Suprapubic skin (tissue), 4 donors: Measurements from ENCODE around the gene RFC3. TPM values are rescaled to one million over a fixed set of nuclear protein-coding genes. Genes with fewer than 3 reads are reported as not detected.

Experiments used
- DNase-seq, 2 donors: peaks; one replicate each; pipeline ENCODE4 v3.0.0-alpha.2; 2019; ENCODE audit warnings: low spot score in 2 of 2
- H3K27ac ChIP-seq: fragments of 200-600 bp; sonication (generic); one replicate; pipeline ENCODE4 v1.5.1; 2019
- H3K27me3 ChIP-seq: fragments of 200-600 bp; sonication (generic); one replicate; pipeline ENCODE4 v1.5.1; 2019
- H3K36me3 ChIP-seq: fragments of 200-600 bp; sonication (generic); one replicate; pipeline ENCODE4 v1.5.1; 2019
- H3K4me1 ChIP-seq: fragments of 200-600 bp; sonication (generic); one replicate; pipeline ENCODE4 v1.5.1; 2019
- H3K4me3 ChIP-seq: fragments of 200-600 bp; sonication (generic); one replicate; pipeline ENCODE4 v1.5.1; 2019; ENCODE audit warnings: mild to moderate bottlenecking
- H3K9me3 ChIP-seq: fragments of 200-600 bp; sonication (generic); one replicate; pipeline ENCODE4 v1.5.1; 2019
- CTCF ChIP-seq, 2 donors: fragments of 200-600 bp in 1 of 2; fragments of 450-650 bp in 1 of 2; sonication (generic) in 1 of 2; IDR thresholded peaks; one replicate each; pipeline ENCODE4 v1.5.1; 2016 to 2019; ENCODE audit warnings: antibody characterized with exemption in 2 of 2, mild to moderate bottlenecking in 1 of 2, moderate library complexity in 1 of 2
- EP300 ChIP-seq: sonication (generic); formaldehyde crosslinking; IDR thresholded peaks from one replicate; pipeline ENCODE4 v1.6.1; 2017; ENCODE audit warnings: antibody characterized with exemption
- POLR2A ChIP-seq, 2 donors: fragments of 450-650 bp; IDR thresholded peaks; one replicate each; pipeline ENCODE4 v1.6.1; 2017; ENCODE audit warnings: antibody characterized with exemption in 2 of 2, mild to moderate bottlenecking in 2 of 2, moderate library complexity in 2 of 2
- POLR2AphosphoS5 ChIP-seq, 3 donors: sonication (generic); formaldehyde crosslinking; IDR thresholded peaks; one replicate each; pipeline ENCODE4 v1.6.1; 2017; ENCODE audit warnings: antibody characterized with exemption in 3 of 3
- WGBS: methylation state at CpG from one replicate; pipeline ENCODE4 v1.1.5; 2018; 5-methylcytosine and 5-hydroxymethylcytosine counted together
- total RNA-seq, 4 donors: library from RNA; depleted of rRNA; stranded (reverse); fragments of >200 nt; gene quantifications; one replicate each; pipeline ENCODE4 v1.1.0, GENCODE V29; 2016

Gene RFC3
- total RNA-seq, 4 donors from 2014 or later = 10.7 to 25.8 (median 12.2) TPM

- no peaks in the 10 kb centered on the region for H3K9me3 ChIP-seq
- DNase-seq = no peak
- no peak overlapping the region for H3K4me3 ChIP-seq
- 95% methylated on average over 4 of the region's 4 CpGs for WGBS
- H3K36me3 ChIP-seq = no peaks in the 10 kb centered on the region
- no peaks in the 10 kb centered on the region for H3K27me3 ChIP-seq
- H3K27ac ChIP-seq = no peak overlapping the region
- no peak for TF ChIP-seq EP300
- no peak for TF ChIP-seq POLR2A (IDR thresholded peaks at IDR 0.05)
- no peak for TF ChIP-seq CTCF (IDR thresholded peaks at IDR 0.05)
- no peak for TF ChIP-seq POLR2AphosphoS5 (IDR thresholded peaks at IDR 0.05)
- H3K4me1 ChIP-seq = no peaks in the 10 kb centered on the region
Measured at GRCh38 chr13:33865945-33866344, 48.0 kb downstream of the RFC3 start.

DNA sequence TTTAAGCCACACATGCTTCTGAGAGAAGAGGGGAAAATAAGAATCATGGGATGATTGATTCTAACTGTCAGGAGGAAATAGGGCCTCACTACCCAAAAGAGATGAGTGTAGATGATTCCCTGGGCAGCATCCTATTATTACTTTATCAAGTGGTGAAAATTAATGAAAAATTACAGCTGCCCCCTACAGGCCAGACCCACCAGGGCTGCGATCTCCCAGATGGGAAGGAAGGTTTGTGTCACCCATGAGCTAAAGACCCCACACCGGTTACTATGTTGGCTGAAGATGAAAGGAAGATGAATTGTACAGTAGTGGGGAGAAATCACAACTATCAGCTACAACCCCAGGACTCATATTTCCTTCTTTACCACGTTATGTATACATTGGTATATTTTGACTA lies 49.5 kb downstream of the RFC3 start:
- Histone ChIP-seq H3K4me3 (no peak overlapping the region), H3K9me3 (no peaks in the 10 kb centered on the region), H3K27me3 (no peaks in the 10 kb centered on the region), H3K4me1 (no peaks in the 10 kb centered on the region), H3K36me3 (no peaks in the 10 kb centered on the region), H3K27ac (no peak overlapping the region)
- TF ChIP-seq EP300 (no peak), CTCF (IDR thresholded peaks at IDR 0.05) (no peak), POLR2AphosphoS5 (IDR thresholded peaks at IDR 0.05) (no peak), POLR2A (IDR thresholded peaks at IDR 0.05) (no peak)
- DNase-seq = no peak
- 90% methylated on average over 3 of the region's 3 CpGs for WGBS

DNA sequence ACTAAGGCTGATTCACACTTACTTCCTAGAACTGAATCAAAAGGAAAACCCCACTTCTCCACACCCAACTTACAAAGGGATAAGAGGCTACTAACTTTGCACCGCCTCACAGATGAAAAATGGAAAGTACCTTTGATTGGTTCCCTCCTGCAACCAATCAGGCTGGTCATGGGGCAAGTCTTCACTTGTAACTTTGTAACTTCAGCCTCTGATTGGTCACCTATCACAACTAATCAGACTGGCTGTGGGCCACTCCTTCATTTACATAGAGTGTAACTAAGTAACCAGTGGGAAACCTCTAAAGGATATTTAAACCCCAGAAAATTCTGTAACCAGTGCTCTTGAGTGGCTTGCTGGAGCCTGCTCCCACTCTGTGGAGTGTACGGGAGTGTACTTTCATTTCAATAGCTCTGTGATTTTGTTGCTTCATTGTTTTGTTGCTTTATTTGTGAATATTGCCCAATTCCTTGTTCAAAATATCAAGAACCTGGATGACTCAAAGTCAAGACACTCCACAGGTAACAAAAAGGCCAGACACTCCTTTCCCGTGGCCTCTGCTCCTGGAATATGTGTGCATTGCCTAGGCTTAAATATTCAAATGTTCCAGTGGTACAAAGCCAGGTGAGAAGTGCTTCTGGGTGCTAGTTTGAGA lies 50.5 kb downstream of the RFC3 start:
- Histone ChIP-seq H3K36me3 (no peaks in the 10 kb centered on the region), H3K27me3 (no peaks in the 10 kb centered on the region), H3K4me3 (no peak overlapping the region), H3K4me1 (no peaks in the 10 kb centered on the region), H3K27ac (no peak overlapping the region), H3K9me3 (no peaks in the 10 kb centered on the region)
- TF ChIP-seq EP300 = no peak
- no peak for TF ChIP-seq POLR2AphosphoS5 (IDR thresholded peaks at IDR 0.05)
- no peak for TF ChIP-seq CTCF (IDR thresholded peaks at IDR 0.05)
- TF ChIP-seq POLR2A (IDR thresholded peaks at IDR 0.05) = no peak
- DNase-seq = no peak
- WGBS = 98% methylated on average over 3 of the region's 3 CpGs

GRCh38 chr13:33869005-33869404 lies 51.1 kb downstream of the RFC3 start:
- H3K4me1 ChIP-seq = no peaks in the 10 kb centered on the region
- no peaks in the 10 kb centered on the region for H3K36me3 ChIP-seq
- TF ChIP-seq POLR2AphosphoS5 (IDR thresholded peaks at IDR 0.05) (no peak), EP300 (no peak), CTCF (IDR thresholded peaks at IDR 0.05) (no peak), POLR2A (IDR thresholded peaks at IDR 0.05) (no peak)
- no peaks in the 10 kb centered on the region for H3K27me3 ChIP-seq
- no peak overlapping the region for H3K4me3 ChIP-seq
- no peak overlapping the region for H3K27ac ChIP-seq
- no peak for DNase-seq
- no peaks in the 10 kb centered on the region for H3K9me3 ChIP-seq

- no peak for DNase-seq
- Histone ChIP-seq H3K4me3 (no peak overlapping the region), H3K27me3 (no peaks in the 10 kb centered on the region), H3K36me3 (no peaks in the 10 kb centered on the region), H3K27ac (no peak overlapping the region), H3K4me1 (no peaks in the 10 kb centered on the region), H3K9me3 (no peaks in the 10 kb centered on the region)
- TF ChIP-seq POLR2A (IDR thresholded peaks at IDR 0.05) = no peak
- TF ChIP-seq EP300 = no peak
- TF ChIP-seq CTCF (IDR thresholded peaks at IDR 0.05) = no peak
- no peak for TF ChIP-seq POLR2AphosphoS5 (IDR thresholded peaks at IDR 0.05)
- 81% methylated on average over 2 of the region's 2 CpGs for WGBS
Measured at GRCh38 chr13:33870046-33870668, 52.2 kb downstream of the RFC3 start.
